GM12878 (cell line): Measurements from ENCODE around the gene MTR. TPM values are rescaled to one million over a fixed set of nuclear protein-coding genes. Genes with fewer than 3 reads are reported as not detected.

ENCODE experiments used
- ATAC-seq: fragments of 200-7000 bp; cut with Tn5 transposase; 3 replicates; pipeline ENCODE4 v1.9.1; 2020; ENCODE audit warnings: mild to moderate bottlenecking, moderate library complexity
- BruUV-seq: library from RNA; stranded (reverse); fragments of 400-500 nt; replicated peaks from 2 replicates; lab custom pipeline; 2021; lab: Mats Ljungman, UMichigan
- CTCF ChIA-PET: fragments of 300-600 bp; sonication (Branson Sonifier 250); formaldehyde crosslinking; extraction: SDS; loops from one replicate; lab custom pipeline; 2021; ENCODE audit warnings: inconsistent platforms; lab: Yijun Ruan, JAX
- POLR2A ChIA-PET: fragments of 350-600 bp; formaldehyde crosslinking; extraction: SDS; loops from one replicate; lab custom pipeline; 2021; ENCODE audit warnings: inconsistent platforms; lab: Charles Lee
- RAD21 ChIA-PET: fragments of 300-600 bp; sonication (Branson Sonifier 250); formaldehyde crosslinking; loops from one replicate; lab custom pipeline; 2023; ENCODE audit warnings: antibody characterized with exemption; ENCODE audit not compliant: unreplicated experiment; lab: Charles Lee
- SMC1A ChIA-PET: fragments of 300-600 bp; sonication (Branson Sonifier 250); formaldehyde crosslinking; loops from one replicate; lab custom pipeline; 2023; ENCODE audit not compliant: unreplicated experiment, uncharacterized antibody; lab: Charles Lee
- DNase-seq: peaks from one replicate; pipeline ENCODE4 v3.0.0-alpha.2; 2011; ENCODE audit warnings: low read depth, low spot score
- FAIRE-seq: peaks from 3 replicates; lab custom pipeline; 2011; peaks lifted over from hg19 to GRCh38; lab: Jason Lieb, UNC
- H2AFZ ChIP-seq: 2 replicates; pipeline ENCODE4 v1.6.0; 2011; ENCODE audit warnings: low read depth, low read length, control low read depth; ENCODE audit not compliant: control insufficient read depth
- H3K27ac ChIP-seq: 2 replicates; pipeline ENCODE4 v1.5.1; 2011; ENCODE audit warnings: control low read depth; ENCODE audit not compliant: control insufficient read depth, insufficient read depth
- H3K27me3 ChIP-seq, 2 experiments: replicated peaks in 1 of 2; 2 replicates each; pipeline versions ENCODE4 v1.6.0 to v1.6.1; 2011; ENCODE audit warnings: low read length in 1 of 2; ENCODE audit not compliant: control insufficient read depth in 2 of 2, insufficient read depth in 2 of 2
- H3K36me3 ChIP-seq, 2 experiments: 2 replicates each; pipeline ENCODE4 v1.5.1; 2011; ENCODE audit warnings: low read length in 1 of 2; ENCODE audit not compliant: control insufficient read depth in 2 of 2, insufficient read depth in 2 of 2
- H3K4me1 ChIP-seq: 2 replicates; pipeline ENCODE4 v1.6.1; 2011; ENCODE audit warnings: mild to moderate bottlenecking, low read length, moderate library complexity, mixed read lengths; ENCODE audit not compliant: control insufficient read depth, insufficient read depth
- H3K4me2 ChIP-seq: 2 replicates; pipeline ENCODE4 v1.6.0; 2011; ENCODE audit warnings: control low read depth; ENCODE audit not compliant: control insufficient read depth, insufficient read depth
- H3K4me3 ChIP-seq: fragments of 200-600 bp; sonication (generic); 2 replicates; pipeline ENCODE4 v1.5.1; 2016
- H3K79me2 ChIP-seq: 2 replicates; pipeline ENCODE4 v1.6.0; 2011; ENCODE audit warnings: low read length; ENCODE audit not compliant: control insufficient read depth, insufficient read depth
- H3K9ac ChIP-seq: 2 replicates; pipeline ENCODE4 v1.8.0; 2011; ENCODE audit warnings: low read length, control low read depth, mixed read lengths; ENCODE audit not compliant: control insufficient read depth, insufficient read depth
- H3K9me3 ChIP-seq: replicated peaks from 3 replicates; pipeline ENCODE4 v1.5.1; 2011; ENCODE audit warnings: mild to moderate bottlenecking, low read length; ENCODE audit not compliant: control insufficient read depth, insufficient read depth
- H4K20me1 ChIP-seq: 2 replicates; pipeline ENCODE4 v1.6.0; 2011; ENCODE audit not compliant: control insufficient read depth, insufficient read depth
- BCL3 ChIP-seq: IDR thresholded peaks from 2 replicates; pipeline ENCODE4 v1.6.1; 2011; ENCODE audit warnings: borderline replicate concordance, low read depth, mild to moderate bottlenecking, moderate library complexity, low read length; ENCODE audit not compliant: insufficient read depth, poor library complexity, severe bottlenecking
- DPF2 ChIP-seq: fragments of 450-650 bp; IDR thresholded peaks from 2 replicates; pipeline ENCODE4 v1.6.1; 2017; ENCODE audit warnings: mild to moderate bottlenecking
- HSF1 ChIP-seq: fragments of 150-350 bp; IDR thresholded peaks from 2 replicates; pipeline ENCODE4 v1.6.1; 2014; ENCODE audit warnings: mild to moderate bottlenecking, low read depth, low read length
- SREBF1 ChIP-seq: IDR thresholded peaks from 2 replicates; pipeline ENCODE4 v1.6.1; 2012; ENCODE audit warnings: mild to moderate bottlenecking, low read length
- TCF7 ChIP-seq: IDR thresholded peaks from 2 replicates; pipeline ENCODE4 v1.6.1; 2014; ENCODE audit warnings: antibody characterized with exemption, borderline replicate concordance
- ZNF24 ChIP-seq: fragments of 450-650 bp; IDR thresholded peaks from 2 replicates; pipeline ENCODE4 v1.6.1; 2017; ENCODE audit warnings: antibody characterized with exemption, mild to moderate bottlenecking
- WGBS: methylation state at CpG from one replicate; pipeline ENCODE4 v1.1.6; 2016; ENCODE audit warnings: low lambda C conversion rate; ENCODE audit not compliant: insufficient replicate concordance, insufficient coverage; ENCODE audit errors: missing lambda C conversion rate; 5-methylcytosine and 5-hydroxymethylcytosine counted together
- in situ Hi-C: fragments of 300-500 bp; cut with MboI; formaldehyde crosslinking; loops from 9 replicates; pipeline ENCODE4 v1.14.3; 2018; ENCODE audit warnings: mixed read lengths
- intact Hi-C: fragments of 100-400 bp; cut with micrococcal nuclease; formaldehyde crosslinking; loops from one replicate; pipeline ENCODE4 v1.14.2; 2022; ENCODE audit not compliant: unreplicated experiment
- polyA plus RNA-seq, 11 experiments: library from polyadenylated mRNA; depleted of rRNA in 4 of 11; unstranded in 6 of 11; stranded (reverse) in 5 of 11; fragments of >200 nt; fragmentation: Nextera tagmentation in 4 of 11; fragmentation: Illumina TruSeq in 1 of 11; extraction: Ambion mirVana in 4 of 11; extraction: Trizol in 1 of 11; gene quantifications; 1 replicate in 1 of 11; 2 replicates in 10 of 11; pipeline versions ENCODE4 v1.2.1 to v1.2.3, GENCODE V29; 2011 to 2016; ENCODE audit warnings: inconsistent platforms in 2 of 11, missing spikeins in 2 of 11, low read depth in 1 of 11
- total RNA-seq, 4 experiments: library from RNA; depleted of rRNA in 3 of 4; stranded (reverse); fragments of >200 nt in 3 of 4; fragmentation: Illumina TruSeq in 1 of 4; extraction: Trizol in 1 of 4; gene quantifications; 2 replicates each; pipeline versions ENCODE4 v1.2.1 to v1.2.3, GENCODE V29; 2013 to 2021
- TF ChIP-seq, protein P1 (sequence below): IDR thresholded peaks from 2 replicates; pipeline ENCODE4 v1.6.1; 2011; ENCODE audit warnings: low read depth, mild to moderate bottlenecking, low read length, moderate library complexity, borderline replicate concordance; ENCODE audit errors: extremely low read depth

MTR gene
- total and polyA plus RNA-seq, 10 of the 15 experiments (the other 5 are each of a cell fraction or from before 2014, with no cell fraction given): 2.4 to 38.7 (median 16.5) TPM

DNA sequence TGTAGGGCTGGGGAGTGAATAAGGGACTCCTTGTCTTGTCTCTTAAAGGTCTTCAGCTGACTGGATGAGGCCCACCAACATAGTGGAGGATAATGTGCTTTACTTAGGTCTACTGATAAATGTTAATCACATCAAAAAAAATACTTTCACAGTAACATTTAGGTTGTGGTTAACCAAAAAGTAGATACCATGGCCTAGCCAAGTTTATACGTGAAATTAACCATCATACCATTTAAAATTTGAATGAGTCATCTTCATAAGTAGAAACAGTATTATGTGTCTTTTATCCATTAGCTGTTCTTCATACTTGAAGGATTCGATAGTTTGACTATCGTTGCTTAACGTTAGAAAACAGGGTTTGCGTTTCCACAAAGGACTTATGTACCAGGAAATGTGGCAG, 80.9 kb downstream of the MTR start:
- no peak for DNase-seq
- H3K9ac ChIP-seq: no peak overlapping the region
- no peaks in the 10 kb centered on the region for H3K27me3 ChIP-seq
- RAD21 ChIA-PET: no interaction called here
- no peak for FAIRE-seq
- no peak for ATAC-seq
- H4K20me1 ChIP-seq: no peaks in the 10 kb centered on the region
- BruUV-seq: no TSS peak
- CTCF ChIA-PET: interaction anchor here (1.4 kb wide), 1 partner anchor 15 kb away, joined by 3 read pairs; no protein-coding TSS in a partner anchor
- SMC1A ChIA-PET: no interaction called here
- H3K4me3 ChIP-seq: no peak overlapping the region
- H3K27ac ChIP-seq: no peak overlapping the region
- H3K9me3 ChIP-seq: no peaks in the 10 kb centered on the region
- peaks cover 1 to 12% of the 10 kb centered on the region in 2 experiments for H3K36me3 ChIP-seq
- H3K4me2 ChIP-seq: no peak overlapping the region
- POLR2A ChIA-PET: no interaction called here
- H3K79me2 ChIP-seq: no peaks in the 10 kb centered on the region
- over 99% methylated on average over 5 of the region's 5 CpGs for WGBS
- no peak for TF ChIP-seq DPF2
- no peak for TF ChIP-seq BCL3
- TF ChIP-seq HSF1: no peak
- no peak for TF ChIP-seq TCF7
- no peak for TF ChIP-seq SREBF1
- TF ChIP-seq, protein P1, sequence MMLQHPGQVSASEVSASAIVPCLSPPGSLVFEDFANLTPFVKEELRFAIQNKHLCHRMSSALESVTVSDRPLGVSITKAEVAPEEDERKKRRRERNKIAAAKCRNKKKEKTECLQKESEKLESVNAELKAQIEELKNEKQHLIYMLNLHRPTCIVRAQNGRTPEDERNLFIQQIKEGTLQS: no peak
- no peak for TF ChIP-seq ZNF24
- intact Hi-C loops: no loop called here
- in situ Hi-C loops: no loop called here
- H3K4me1 ChIP-seq: no peaks in the 10 kb centered on the region
- no peak overlapping the region for H2AFZ ChIP-seq
